ENCODE data around the gene NID1. TPM values are rescaled to one million over a fixed set of nuclear protein-coding genes. Genes with fewer than 3 reads are reported as not detected.

The NID1 gene
- total RNA-seq, 1 experiment from 2014 or later: 48.5 TPM

- Histone ChIP-seq H3K9me3 (peaks cover 9% of the 10 kb centered on the region), H3K27me3 (replicated peaks; ENCODE audit: control insufficient read depth, insufficient read depth, low read length) (no peaks in the 10 kb centered on the region), H3K36me3 (ENCODE audit: control insufficient read depth, insufficient read depth, low read length) (no peaks in the 10 kb centered on the region), H3K4me3 (ENCODE audit: low read depth, low read length) (no peak overlapping the region), H3K4me1 (peaks cover 3% of the 10 kb centered on the region; the same call in 1 of the 2 replicates)
- no peak for TF ChIP-seq CTCF (IDR thresholded peaks at IDR 0.05; ENCODE audit: insufficient read depth in 1 of 2, low read depth in 1 of 2, low read length in 1 of 2, severe bottlenecking in 1 of 2, unreplicated experiment in 1 of 2)
- Mint-ChIP-seq H3K4me1 (ENCODE audit: low read depth, unreplicated experiment) (no peaks in the 10 kb centered on the region), H3K9me3 (ENCODE audit: unreplicated experiment) (peaks cover 7% of the 10 kb centered on the region), H3K27me3 (ENCODE audit: insufficient read depth, unreplicated experiment) (no peaks in the 10 kb centered on the region), H3K4me3 (ENCODE audit: unreplicated experiment) (no peak overlapping the region), H3K36me3 (ENCODE audit: insufficient read depth, unreplicated experiment) (peaks cover 18% of the 10 kb centered on the region), H3K27ac (ENCODE audit: unreplicated experiment) (no peak overlapping the region)
- DNase-seq: no peak
- POLR2A ChIA-PET: no interaction called here
- BruUV-seq (replicated peaks): no TSS peak
- CTCF ChIA-PET: no interaction called here
- intact Hi-C loops (cut with micrococcal nuclease; ENCODE audit: unreplicated experiment): no loop called here
Measured at GRCh38 chr1:236092899-236093298, 28.0 kb upstream of the NID1 start.

- Histone ChIP-seq H3K36me3 (ENCODE audit: control insufficient read depth, insufficient read depth, low read length) (no peaks in the 10 kb centered on the region), H3K4me1 (peaks cover 3% of the 10 kb centered on the region; the same call in 1 of the 2 replicates), H3K9me3 (peaks cover 11% of the 10 kb centered on the region), H3K27me3 (replicated peaks; ENCODE audit: control insufficient read depth, insufficient read depth, low read length) (no peaks in the 10 kb centered on the region), H3K4me3 (ENCODE audit: low read depth, low read length) (no peak overlapping the region)
- ChIA-PET CTCF (interaction anchor here (0.5 kb wide), 1 partner anchor 982 kb away, joined by 3 read pairs; no protein-coding TSS in a partner anchor), POLR2A (no interaction called here)
- BruUV-seq (replicated peaks): no TSS peak
- Mint-ChIP-seq H3K9me3 (ENCODE audit: unreplicated experiment) (peaks cover 7% of the 10 kb centered on the region), H3K27ac (ENCODE audit: unreplicated experiment) (no peak overlapping the region), H3K4me3 (ENCODE audit: unreplicated experiment) (no peak overlapping the region), H3K36me3 (ENCODE audit: insufficient read depth, unreplicated experiment) (peaks cover 11% of the 10 kb centered on the region), H3K27me3 (ENCODE audit: insufficient read depth, unreplicated experiment) (no peaks in the 10 kb centered on the region), H3K4me1 (ENCODE audit: low read depth, unreplicated experiment) (no peaks in the 10 kb centered on the region)
- TF ChIP-seq CTCF (IDR thresholded peaks at IDR 0.05; ENCODE audit: insufficient read depth in 1 of 2, low read depth in 1 of 2, low read length in 1 of 2, severe bottlenecking in 1 of 2, unreplicated experiment in 1 of 2): no peak
- intact Hi-C loops (cut with micrococcal nuclease; ENCODE audit: unreplicated experiment): no loop called here
- DNase-seq: no peak
Measured at GRCh38 chr1:236091933-236092318, 27.0 kb upstream of the NID1 start.

DNA sequence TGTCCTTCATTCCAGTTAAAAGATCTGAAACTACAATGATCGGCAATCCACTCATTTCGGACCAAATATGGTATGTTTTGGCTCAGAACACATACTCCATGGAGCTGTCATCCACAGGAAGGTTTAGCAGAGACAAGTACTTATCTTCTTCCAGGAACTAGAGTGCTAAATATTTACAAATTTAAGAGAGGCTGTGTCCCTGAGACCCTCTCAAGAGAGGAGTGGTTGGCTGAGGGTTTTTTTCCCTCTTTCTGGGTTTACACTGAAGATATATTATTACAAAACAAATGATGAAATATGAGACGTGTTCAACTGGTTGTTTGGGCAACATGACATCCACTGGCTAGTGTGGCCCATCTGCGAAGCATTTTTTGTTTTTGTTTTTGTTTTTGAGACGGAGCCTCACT lies 25.9 kb upstream of the NID1 start:
- H3K36me3 ChIP-seq (ENCODE audit: control insufficient read depth, insufficient read depth, low read length): no peaks in the 10 kb centered on the region
- intact Hi-C loops (cut with micrococcal nuclease; ENCODE audit: unreplicated experiment): no loop called here
- ChIA-PET POLR2A (no interaction called here), CTCF (no interaction called here)
- H3K36me3 Mint-ChIP-seq (ENCODE audit: insufficient read depth, unreplicated experiment): peaks cover 2% of the 10 kb centered on the region
- no peak for TF ChIP-seq CTCF (IDR thresholded peaks at IDR 0.05; ENCODE audit: insufficient read depth in 1 of 2, low read depth in 1 of 2, low read length in 1 of 2, severe bottlenecking in 1 of 2, unreplicated experiment in 1 of 2)
- H3K4me1 ChIP-seq: peaks cover 3% of the 10 kb centered on the region; the same call in 1 of the 2 replicates
- DNase-seq: no peak
- H3K4me3 Mint-ChIP-seq (ENCODE audit: unreplicated experiment): no peak overlapping the region
- H3K27ac Mint-ChIP-seq (ENCODE audit: unreplicated experiment): no peak overlapping the region
- peaks cover 2% of the 10 kb centered on the region for H3K4me1 Mint-ChIP-seq (ENCODE audit: low read depth, unreplicated experiment)
- H3K4me3 ChIP-seq (ENCODE audit: low read depth, low read length): no peak overlapping the region
- H3K27me3 Mint-ChIP-seq (ENCODE audit: insufficient read depth, unreplicated experiment): no peaks in the 10 kb centered on the region
- H3K9me3 Mint-ChIP-seq (ENCODE audit: unreplicated experiment): peaks cover 4% of the 10 kb centered on the region
- 0 out of 2 replicates have a peak, but pooled peaks cover 2% of the 10 kb centered on the region for H3K9me3 ChIP-seq
- no TSS peak for BruUV-seq (replicated peaks)
- H3K27me3 ChIP-seq (replicated peaks; ENCODE audit: control insufficient read depth, insufficient read depth, low read length): no peaks in the 10 kb centered on the region

Measured in Caco-2 (cell line).